K562 (cell line): ENCODE data around the gene KCNJ10. TPM values are rescaled to one million over a fixed set of nuclear protein-coding genes. Genes with fewer than 3 reads are reported as not detected.

Experiments
- CHD4 ChIP-seq: fragments of 200-600 bp; sonication (generic); IDR thresholded peaks from 3 replicates; pipeline ENCODE4 v1.6.1; 2012; ENCODE audit warnings: low read depth, mild to moderate bottlenecking, mixed read lengths, low read length, inconsistent platforms; ENCODE audit not compliant: insufficient read depth, insufficient replicate concordance, poor library complexity, severe bottlenecking
- ETV1 ChIP-seq: fragments of 450-650 bp; conservative IDR thresholded peaks from 2 replicates; pipeline ENCODE4 v1.6.1; 2016; ENCODE audit warnings: missing genetic modification characterization, control low read depth, low read depth, missing compliant biosample characterization
- MXD1 ChIP-seq: fragments of 250-450 bp; sonication (Bioruptor Pico); IDR thresholded peaks from 2 replicates; pipeline ENCODE4 v1.8.0; 2021; ENCODE audit warnings: borderline replicate concordance, mild to moderate bottlenecking, moderate library complexity; ENCODE audit not compliant: poor library complexity, severe bottlenecking
- NFATC3 ChIP-seq: fragments of 450-650 bp; IDR thresholded peaks from 2 replicates; pipeline ENCODE4 v1.6.1; 2017; ENCODE audit warnings: mild to moderate bottlenecking
- SNAPC5 ChIP-seq: fragments of 250-450 bp; sonication (Bioruptor Pico); IDR thresholded peaks from 2 replicates; pipeline ENCODE4 v1.8.0; 2021; ENCODE audit warnings: moderate library complexity, mild to moderate bottlenecking, inconsistent platforms
- TBL1XR1 ChIP-seq, 2 experiments: IDR thresholded peaks; 2 replicates each; pipeline ENCODE4 v1.6.1; 2012; ENCODE audit warnings: improper control_type of control experiment in 2 of 2, low read length in 2 of 2, mild to moderate bottlenecking in 1 of 2
- TCF3 ChIP-seq: sonication (generic); formaldehyde crosslinking; IDR thresholded peaks from 2 replicates; pipeline ENCODE4 v1.4.0; 2020; ENCODE audit warnings: mild to moderate bottlenecking, missing genetic modification reagents
- ZNF589 ChIP-seq: fragments of 200-800 bp; sonication (Bioruptor generic); IDR thresholded peaks from 2 replicates; pipeline ENCODE4 v1.6.1; 2016; ENCODE audit warnings: low read depth, missing genetic modification characterization, missing compliant biosample characterization
- ZNF655 ChIP-seq: fragments of 250-450 bp; sonication (Bioruptor Pico); IDR thresholded peaks from 2 replicates; pipeline ENCODE4 v1.5.0; 2021
- polyA plus RNA-seq, 8 experiments: library from polyadenylated mRNA; depleted of rRNA in 4 of 8; stranded (reverse) in 5 of 8; unstranded in 3 of 8; fragments of >200 nt; fragmentation: Nextera tagmentation in 2 of 8; fragmentation: Illumina TruSeq in 1 of 8; extraction: Ambion mirVana in 2 of 8; extraction: Trizol in 1 of 8; gene quantifications; 2 replicates each; pipeline versions ENCODE4 v1.2.1 to v1.2.3, GENCODE V29; 2011 to 2014; ENCODE audit warnings: inconsistent platforms in 1 of 8, missing spikeins in 1 of 8
- total RNA-seq, 7 experiments: library from RNA; depleted of rRNA in 6 of 7; stranded (reverse); fragments of >200 nt in 6 of 7; fragmentation: Illumina TruSeq in 2 of 7; extraction: Trizol in 2 of 7; gene quantifications; 2 replicates each; pipeline versions ENCODE4 v1.2.1 to v1.2.3, GENCODE V29; 2011 to 2021; ENCODE audit warnings: low replicate concordance in 1 of 7
- TF ChIP-seq, protein P1 (sequence below): fragments of 450-650 bp; IDR thresholded peaks from 2 replicates; pipeline ENCODE4 v1.6.1; 2018; ENCODE audit not compliant: partially characterized antibody

KCNJ10 gene
- total and polyA plus RNA-seq, 9 of the 15 experiments (the other 6 are each of a cell fraction or from before 2014, with no cell fraction given), result 0.06 to 0.11 TPM; not detected in 7

GRCh38 chr1:159978107-159978398 lies 91.9 kb downstream of the KCNJ10 start (continued):
- TF ChIP-seq MXD1 (CRISPR knock-in tag), result no peak
- TF ChIP-seq TCF3 (CRISPR knock-in tag), result no peak
- TF ChIP-seq CHD4, result no peak
- TF ChIP-seq ZNF589, result no peak
- no peak for TF ChIP-seq TBL1XR1 (IDR thresholded peaks at IDR 0.05; ENCODE audit: low read length in 2 of 2)
- TF ChIP-seq SNAPC5, result no peak
- TF ChIP-seq ZNF655 (CRISPR knock-in tag), result no peak
- TF ChIP-seq NFATC3, result no peak
- no peak for TF ChIP-seq ETV1
- TF ChIP-seq, protein P1, sequence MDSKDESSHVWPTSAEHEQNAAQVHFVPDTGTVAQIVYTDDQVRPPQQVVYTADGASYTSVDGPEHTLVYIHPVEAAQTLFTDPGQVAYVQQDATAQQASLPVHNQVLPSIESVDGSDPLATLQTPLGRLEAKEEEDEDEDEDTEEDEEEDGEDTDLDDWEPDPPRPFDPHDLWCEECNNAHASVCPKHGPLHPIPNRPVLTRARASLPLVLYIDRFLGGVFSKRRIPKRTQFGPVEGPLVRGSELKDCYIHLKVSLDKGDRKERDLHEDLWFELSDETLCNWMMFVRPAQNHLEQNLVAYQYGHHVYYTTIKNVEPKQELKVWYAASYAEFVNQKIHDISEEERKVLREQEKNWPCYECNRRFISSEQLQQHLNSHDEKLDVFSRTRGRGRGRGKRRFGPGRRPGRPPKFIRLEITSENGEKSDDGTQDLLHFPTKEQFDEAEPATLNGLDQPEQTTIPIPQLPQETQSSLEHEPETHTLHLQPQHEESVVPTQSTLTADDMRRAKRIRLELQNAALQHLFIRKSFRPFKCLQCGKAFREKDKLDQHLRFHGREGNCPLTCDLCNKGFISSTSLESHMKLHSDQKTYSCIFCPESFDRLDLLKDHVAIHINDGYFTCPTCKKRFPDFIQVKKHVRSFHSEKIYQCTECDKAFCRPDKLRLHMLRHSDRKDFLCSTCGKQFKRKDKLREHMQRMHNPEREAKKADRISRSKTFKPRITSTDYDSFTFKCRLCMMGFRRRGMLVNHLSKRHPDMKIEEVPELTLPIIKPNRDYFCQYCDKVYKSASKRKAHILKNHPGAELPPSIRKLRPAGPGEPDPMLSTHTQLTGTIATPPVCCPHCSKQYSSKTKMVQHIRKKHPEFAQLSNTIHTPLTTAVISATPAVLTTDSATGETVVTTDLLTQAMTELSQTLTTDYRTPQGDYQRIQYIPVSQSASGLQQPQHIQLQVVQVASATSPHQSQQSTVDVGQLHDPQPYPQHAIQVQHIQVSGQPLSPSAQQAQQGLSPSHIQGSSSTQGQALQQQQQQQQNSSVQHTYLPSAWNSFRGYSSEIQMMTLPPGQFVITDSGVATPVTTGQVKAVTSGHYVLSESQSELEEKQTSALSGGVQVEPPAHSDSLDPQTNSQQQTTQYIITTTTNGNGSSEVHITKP, result no peak
